T-helper 2 cell (primary cell): Measurements from ENCODE around the gene SLC9A3.

Experiments used
- DNase-seq, 5 experiments: peaks; one replicate each; pipeline versions ENCODE4 v3.0.0 to v3.0.0-alpha.2; 2012 to 2022

Gene SLC9A3

DNA sequence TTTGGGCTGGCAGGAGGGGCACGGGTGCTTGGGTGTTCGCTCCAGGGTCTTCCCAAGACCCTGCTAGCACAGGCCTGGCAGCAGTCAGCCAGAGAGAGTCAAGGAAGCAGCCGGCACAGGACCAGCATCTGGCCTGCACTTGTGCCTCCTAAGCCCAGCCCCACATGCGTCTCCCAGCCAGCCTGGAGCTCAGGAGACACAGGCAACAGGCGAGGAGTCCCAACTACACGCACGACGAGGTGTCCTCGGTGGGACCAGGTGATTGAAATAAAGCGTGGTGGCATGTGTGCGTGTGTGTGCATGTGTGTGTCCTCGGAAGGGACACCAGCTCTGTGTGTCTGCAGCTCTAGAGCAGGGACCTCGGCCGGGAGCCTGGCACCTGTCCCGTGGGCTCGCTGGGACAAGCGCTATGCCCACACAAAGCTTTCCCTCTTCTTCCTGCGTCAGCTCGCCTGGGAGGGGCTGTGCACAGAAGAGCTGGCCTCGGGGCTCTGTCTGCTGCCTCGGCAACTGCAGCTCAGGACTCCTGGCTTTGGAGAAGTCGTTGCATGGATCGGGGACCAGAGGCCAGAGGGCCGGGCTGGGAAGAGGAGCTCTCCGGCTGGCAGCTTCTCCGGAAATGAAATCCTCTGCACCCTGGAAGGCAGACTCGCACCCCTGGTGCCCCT lies 14.7 kb upstream of the SLC9A3 start:
- DNase-seq = no peak

DNA sequence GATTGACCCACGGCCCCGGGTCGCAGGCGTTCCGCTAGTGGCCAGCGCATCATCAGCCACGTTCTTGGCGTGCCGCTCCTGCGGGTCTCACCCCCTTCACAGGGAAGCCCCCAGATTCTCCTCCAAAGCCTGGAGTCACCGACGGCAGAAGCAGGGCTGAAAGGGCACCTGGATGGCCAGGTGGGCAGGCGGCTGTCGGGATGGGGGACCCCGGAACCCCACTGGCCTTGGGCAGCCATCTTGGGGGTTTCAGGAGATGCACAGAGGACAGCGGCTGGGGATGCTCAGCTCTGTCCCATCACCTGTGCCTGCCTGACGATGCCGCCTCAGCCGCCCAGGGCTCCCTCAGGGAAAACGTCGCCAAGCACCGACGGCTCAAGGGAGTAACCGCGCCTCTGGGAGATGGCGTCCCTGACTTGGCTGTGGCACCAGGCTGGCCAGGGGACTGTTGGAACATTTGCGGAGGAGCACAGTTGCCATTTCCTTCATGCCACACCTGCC lies 14.1 kb upstream of the SLC9A3 start:
- DNase-seq = no peak

GRCh38 chr5:537621-538071 lies 13.4 kb upstream of the SLC9A3 start:
- no peak for DNase-seq

DNA sequence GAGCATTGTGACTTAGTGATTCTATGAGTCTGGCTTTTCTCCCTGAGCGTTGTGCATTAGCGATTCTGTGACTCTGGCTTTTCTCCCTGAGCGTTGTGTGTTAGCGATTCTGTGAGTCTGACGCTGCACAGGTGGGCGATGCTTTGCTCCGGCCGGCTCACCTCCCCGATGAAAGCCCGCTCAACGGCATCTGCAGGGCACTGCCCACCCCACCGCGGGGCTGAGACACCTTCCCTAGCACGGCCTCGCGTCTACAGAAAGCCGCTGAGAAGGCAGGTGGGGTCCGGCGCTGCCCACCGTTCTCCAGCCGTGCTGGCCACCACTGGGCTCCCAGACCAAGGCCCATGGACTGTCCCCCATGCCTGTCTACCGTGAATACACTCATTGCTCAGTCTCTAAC lies 12.8 kb upstream of the SLC9A3 start:
- no peak for DNase-seq

- no peak for DNase-seq
Measured at GRCh38 chr5:535846-536698, 11.8 kb upstream of the SLC9A3 start.

GRCh38 chr5:534743-535671 lies 10.8 kb upstream of the SLC9A3 start:
- DNase-seq = no peak

GRCh38 chr5:533955-534742 lies 9.9 kb upstream of the SLC9A3 start:
- peak in 1 of 5 experiments; percentile 3 for DNase-seq

DNA sequence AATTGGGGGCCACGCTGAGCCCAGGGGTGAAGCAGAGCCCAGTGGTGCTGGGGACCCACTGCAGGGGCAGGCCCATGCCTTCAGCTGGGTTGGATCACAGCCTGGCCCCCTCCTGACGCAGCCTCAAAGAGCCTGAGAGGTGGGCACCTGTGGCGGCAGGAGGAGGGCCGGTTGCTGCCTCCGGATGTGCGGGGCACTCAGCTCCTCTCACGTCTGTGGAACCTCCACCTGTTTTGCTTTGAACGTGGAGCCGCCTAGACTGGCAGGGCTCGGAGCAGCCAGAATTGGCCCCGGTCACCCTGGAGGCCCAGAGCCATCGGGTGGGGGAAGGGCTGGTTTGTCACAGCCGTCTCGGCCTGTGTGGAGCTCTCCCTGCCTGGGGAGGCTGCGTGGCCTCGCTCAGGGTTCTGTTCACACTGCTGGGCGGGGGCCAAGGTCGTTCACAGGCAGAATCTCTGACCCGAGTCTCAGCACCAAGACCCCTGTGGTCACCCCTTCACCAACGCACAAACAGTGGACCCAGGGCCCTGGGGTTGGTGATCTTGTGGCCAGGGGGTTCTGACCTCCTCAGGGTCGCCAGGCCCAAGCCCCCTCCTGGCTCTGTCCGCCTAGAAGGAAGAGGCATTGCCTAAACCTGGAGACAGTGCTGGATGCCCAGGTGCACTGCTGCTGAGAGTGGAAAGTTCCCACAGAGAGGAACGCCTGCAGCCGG lies 9.2 kb upstream of the SLC9A3 start:
- no peak for DNase-seq

GRCh38 chr5:532521-533242 lies 8.4 kb upstream of the SLC9A3 start:
- DNase-seq = no peak

- DNase-seq = no peak
Measured at GRCh38 chr5:531749-532315, 7.6 kb upstream of the SLC9A3 start.

- no peak for DNase-seq
Measured at GRCh38 chr5:531101-531748, 7.0 kb upstream of the SLC9A3 start.

DNA sequence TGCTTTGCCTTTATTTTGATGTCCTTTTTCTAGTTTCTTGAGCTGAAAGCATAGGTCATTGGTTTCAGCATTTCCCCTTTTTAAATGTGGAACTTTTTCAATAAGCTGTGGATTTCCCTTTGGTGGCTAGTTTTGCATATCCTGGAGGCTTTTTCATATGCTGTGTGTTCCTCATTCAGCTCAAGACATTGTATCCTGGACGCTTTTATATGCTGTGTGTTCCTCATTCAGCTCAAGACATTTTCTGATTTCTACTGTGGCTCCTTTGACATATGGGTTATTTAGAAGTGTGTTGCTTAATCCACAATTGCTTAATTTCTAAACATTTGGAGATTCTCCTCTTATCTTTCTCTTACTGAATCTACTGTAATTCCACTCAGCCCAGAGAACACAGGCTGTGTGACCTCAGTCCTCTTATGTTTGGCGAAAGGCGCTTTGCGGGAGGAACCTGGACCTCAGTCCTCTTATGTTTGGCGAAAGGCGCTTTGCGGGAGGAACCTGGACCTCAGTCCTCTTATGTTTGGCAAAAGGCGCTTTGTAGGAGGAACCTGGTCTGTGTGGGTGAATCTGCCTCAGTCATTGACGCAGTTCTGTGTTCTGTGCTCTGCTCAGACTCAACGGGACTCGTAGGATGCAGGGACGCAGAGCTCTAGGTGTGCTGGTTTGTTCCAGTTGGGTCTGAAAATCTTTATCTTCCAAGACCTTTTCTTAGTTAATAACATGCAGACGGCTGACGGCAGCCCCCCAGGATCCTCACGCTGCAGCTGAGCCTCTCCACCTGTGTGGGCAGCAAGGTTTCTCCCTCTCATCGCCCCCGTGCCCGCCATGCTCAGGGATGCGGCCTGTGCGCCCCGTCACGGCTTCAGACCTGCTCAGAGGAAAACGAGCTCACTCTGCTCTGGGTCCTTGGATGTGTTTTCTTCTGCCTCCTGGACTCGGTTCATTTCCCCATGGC lies 6.0 kb upstream of the SLC9A3 start:
- DNase-seq = no peak

DNA sequence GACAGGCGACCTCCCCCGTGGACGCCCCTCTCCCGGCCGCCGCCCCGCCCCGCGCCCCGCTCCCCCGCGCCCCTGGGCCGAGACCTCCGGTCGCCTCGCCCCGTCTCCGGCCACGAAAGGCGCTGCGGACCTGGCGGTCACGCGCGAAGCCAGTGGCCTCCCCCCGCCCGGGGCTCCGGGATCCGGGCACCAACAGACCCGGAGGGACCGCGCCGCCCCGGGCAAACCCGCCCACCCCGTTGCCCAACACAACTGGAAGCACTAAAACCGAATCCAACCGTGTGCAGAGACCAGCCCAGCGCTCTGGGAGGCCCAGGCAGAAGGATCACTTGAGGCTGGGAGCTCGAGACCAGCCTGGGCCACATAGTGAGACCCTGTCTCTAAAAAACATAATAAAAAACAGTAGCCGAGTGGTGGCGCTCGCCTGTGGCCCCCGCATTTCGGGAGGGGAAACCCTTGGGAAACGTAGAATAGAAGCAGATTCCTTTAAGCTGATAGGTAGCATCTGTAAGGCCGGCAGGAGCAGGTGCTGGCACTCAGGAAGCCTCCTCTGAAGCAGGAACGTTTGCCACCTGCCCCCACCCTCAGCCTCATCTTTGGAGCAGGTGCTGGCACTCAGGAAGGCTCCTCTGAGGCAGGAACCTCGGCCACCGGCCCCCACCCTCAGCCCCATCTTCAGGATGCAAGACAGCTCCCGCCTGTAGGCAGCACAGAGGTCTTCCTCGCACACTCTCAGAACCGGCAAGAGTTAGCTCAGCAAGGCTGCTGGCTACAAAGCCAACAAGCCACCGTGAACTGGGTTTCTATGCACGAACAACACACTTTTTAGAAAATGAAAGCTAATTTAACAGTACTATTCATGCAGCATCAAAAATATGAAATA lies 4.6 kb upstream of the SLC9A3 start:
- peak in 1 of 5 experiments; percentile 26 for DNase-seq

- DNase-seq = peak in 1 of 5 experiments; percentile 73
Measured at GRCh38 chr5:527646-528628, 3.7 kb upstream of the SLC9A3 start.

DNA sequence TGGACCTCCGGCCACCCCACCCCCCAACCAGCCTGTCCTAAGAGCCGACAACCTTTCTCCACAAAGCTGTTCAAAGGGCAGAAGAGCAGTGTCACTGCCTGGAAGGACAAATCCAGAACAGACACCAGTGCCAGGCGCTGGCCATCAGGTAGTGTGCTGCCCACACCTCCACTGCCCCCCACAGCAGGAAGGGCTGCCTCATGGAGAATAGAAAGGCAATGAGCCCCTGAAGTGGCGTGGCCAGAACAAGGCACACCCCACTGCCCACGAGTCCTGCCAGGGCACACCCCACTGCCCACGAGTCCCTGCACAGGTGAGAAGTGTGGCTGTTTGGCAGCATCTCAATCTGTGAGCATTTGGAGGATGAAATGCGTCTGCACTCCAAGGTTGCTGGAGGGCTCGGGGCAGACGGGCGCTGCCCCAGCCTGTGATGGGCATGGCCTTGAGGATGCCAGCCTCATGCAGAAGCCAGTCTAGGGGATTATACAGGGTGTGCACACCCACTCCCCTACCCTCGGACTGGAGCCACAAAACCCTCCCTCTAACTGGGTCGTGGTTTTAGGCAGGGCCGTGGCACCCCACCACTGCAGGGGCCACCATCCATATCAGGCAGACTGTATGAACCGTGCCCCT lies 2.3 kb upstream of the SLC9A3 start:
- no peak for DNase-seq

DNA sequence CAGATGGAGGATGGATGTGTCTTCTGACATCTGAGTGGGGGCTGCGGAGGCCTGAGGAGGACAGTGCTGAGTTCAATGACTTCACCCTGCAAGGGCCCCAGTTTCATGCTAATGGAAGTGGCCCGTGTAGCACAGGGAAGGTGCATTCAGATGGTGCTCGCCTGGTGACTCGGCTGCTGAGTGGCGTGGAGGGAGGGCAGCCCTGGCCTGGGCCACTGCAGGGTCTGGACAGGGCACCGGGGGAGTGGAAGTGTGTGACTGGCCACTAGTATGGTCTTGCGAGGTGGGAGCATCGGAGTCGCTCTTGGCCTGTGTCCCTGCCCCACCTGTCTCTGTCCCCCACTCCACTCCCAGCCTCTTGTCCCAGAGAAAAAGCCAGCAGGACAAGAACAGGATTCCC lies 1.7 kb upstream of the SLC9A3 start:
- DNase-seq = no peak
